ENCODE data around the gene TMEM232. TPM values are rescaled to one million over a fixed set of nuclear protein-coding genes. Genes with fewer than 3 reads are reported as not detected.
"Not testable (repeated sequence)": the region's sequence is repeated elsewhere in the genome, so short reads cannot be mapped to it uniquely, and the experiment has no call there.

Gene TMEM232
- total and polyA plus RNA-seq, 8 donors, result 2.4 to 8.4 (median 5.2) TPM

DNA sequence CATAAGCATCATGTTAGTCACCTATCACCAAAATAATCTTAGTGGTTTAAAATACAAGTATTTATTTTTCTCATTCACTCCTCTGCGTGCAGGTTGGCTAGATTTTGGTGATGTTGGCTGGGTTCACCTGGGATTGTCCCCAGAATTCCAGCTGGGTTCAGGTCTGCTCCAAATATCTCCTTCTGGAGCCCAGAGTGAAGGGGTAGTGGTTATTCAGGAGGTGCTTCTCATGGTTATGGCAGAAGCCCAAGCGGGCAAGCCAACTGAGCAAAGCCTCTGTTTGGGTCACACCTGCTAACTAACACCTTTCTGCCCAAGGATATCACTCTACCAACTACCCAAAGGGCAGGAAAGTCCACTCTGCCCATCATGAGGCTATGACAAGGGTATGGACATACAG is 7.6 kb upstream of the TMEM232 start:
- DNase-seq, result no peak
- intact Hi-C loops (cut with DNase I), result no loop called here
- H3K27me3 ChIP-seq, result no peaks in the 10 kb centered on the region
- no peaks in the 10 kb centered on the region for H3K9me3 ChIP-seq
- TF ChIP-seq, protein P1, sequence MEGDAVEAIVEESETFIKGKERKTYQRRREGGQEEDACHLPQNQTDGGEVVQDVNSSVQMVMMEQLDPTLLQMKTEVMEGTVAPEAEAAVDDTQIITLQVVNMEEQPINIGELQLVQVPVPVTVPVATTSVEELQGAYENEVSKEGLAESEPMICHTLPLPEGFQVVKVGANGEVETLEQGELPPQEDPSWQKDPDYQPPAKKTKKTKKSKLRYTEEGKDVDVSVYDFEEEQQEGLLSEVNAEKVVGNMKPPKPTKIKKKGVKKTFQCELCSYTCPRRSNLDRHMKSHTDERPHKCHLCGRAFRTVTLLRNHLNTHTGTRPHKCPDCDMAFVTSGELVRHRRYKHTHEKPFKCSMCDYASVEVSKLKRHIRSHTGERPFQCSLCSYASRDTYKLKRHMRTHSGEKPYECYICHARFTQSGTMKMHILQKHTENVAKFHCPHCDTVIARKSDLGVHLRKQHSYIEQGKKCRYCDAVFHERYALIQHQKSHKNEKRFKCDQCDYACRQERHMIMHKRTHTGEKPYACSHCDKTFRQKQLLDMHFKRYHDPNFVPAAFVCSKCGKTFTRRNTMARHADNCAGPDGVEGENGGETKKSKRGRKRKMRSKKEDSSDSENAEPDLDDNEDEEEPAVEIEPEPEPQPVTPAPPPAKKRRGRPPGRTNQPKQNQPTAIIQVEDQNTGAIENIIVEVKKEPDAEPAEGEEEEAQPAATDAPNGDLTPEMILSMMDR (IDR thresholded peaks at IDR 0.05), result no peak
- H3K4me3 ChIP-seq, result no peak overlapping the region
- no peak overlapping the region for H3K27ac ChIP-seq
- no peaks in the 10 kb centered on the region for H3K36me3 ChIP-seq
- ATAC-seq, result no peak
- H3K4me1 ChIP-seq, result no peaks in the 10 kb centered on the region

DNA sequence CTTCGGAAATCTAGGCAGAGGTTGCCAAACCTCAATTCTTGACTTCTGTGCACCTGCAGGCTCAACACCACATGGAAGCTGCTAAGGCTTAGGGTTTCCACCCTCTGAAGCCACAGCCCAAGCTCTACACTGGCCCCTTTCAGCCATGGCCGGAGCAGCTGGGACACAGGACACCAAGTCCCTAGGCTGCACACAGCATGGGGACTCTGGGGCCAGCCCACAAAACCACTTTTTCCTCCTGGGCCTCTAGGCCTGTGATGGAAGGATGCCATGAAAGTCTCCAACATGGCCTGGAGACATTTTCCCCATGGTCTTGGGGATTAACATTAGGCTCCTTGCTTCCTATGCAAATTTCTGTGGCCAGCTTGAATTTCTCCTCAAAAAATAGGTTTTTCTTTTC is 5.0 kb upstream of the TMEM232 start:
- H3K36me3 ChIP-seq; H3K9me3 ChIP-seq; H3K4me3 ChIP-seq; DNase-seq; H3K4me1 ChIP-seq; H3K27ac ChIP-seq; H3K27me3 ChIP-seq; intact Hi-C loops (cut with DNase I); ATAC-seq: not testable (repeated sequence)

DNA sequence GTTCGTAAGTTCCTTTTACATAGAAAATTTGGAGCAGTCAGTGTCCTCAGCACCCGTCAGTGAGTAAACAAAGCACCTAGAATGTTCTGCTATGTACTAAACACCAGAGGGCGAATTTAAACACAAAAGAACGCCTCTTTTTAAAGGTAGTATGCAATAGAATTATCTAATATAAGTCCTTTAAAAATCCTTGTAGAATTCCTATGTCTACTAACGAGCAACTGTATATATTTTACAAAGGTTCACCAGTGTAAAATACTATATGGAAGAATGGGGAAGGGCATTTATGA is 499 bp upstream of the TMEM232 start:
- Histone ChIP-seq H3K27me3 (no peaks in the 10 kb centered on the region), H3K36me3 (no peaks in the 10 kb centered on the region), H3K4me3 (peak overlapping the region; percentile 25 to 43), H3K4me1 (no peaks in the 10 kb centered on the region), H3K9me3 (no peaks in the 10 kb centered on the region), H3K27ac (no peak overlapping the region)
- intact Hi-C loops (cut with DNase I), result no loop called here
- DNase-seq (no peak), ATAC-seq (peak; percentile 77)
- TF ChIP-seq, protein P1 (IDR thresholded peaks at IDR 0.05), result no peak

DNA sequence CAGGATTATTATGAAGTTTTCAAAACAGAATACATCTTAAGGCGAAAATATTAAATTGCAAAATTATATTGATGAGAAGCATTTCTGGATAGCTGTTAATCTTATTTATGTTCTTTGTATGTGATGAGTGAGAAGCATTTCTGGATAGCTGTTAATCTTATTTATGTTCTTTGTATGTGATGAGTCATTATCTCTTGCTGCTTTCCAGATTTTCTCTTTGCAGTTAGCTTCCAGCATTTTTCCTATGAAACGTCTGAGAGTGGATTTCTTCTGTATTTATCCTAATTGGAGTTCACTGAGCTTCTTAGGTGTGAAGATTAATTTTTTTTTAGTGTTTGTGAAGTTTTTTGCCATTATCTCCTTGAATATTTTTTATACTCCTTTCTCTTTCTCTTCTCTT is 8.2 kb downstream of the TMEM232 start:
- intact Hi-C loops (cut with DNase I), result no loop called here
- no peak overlapping the region for H3K4me3 ChIP-seq

DNA sequence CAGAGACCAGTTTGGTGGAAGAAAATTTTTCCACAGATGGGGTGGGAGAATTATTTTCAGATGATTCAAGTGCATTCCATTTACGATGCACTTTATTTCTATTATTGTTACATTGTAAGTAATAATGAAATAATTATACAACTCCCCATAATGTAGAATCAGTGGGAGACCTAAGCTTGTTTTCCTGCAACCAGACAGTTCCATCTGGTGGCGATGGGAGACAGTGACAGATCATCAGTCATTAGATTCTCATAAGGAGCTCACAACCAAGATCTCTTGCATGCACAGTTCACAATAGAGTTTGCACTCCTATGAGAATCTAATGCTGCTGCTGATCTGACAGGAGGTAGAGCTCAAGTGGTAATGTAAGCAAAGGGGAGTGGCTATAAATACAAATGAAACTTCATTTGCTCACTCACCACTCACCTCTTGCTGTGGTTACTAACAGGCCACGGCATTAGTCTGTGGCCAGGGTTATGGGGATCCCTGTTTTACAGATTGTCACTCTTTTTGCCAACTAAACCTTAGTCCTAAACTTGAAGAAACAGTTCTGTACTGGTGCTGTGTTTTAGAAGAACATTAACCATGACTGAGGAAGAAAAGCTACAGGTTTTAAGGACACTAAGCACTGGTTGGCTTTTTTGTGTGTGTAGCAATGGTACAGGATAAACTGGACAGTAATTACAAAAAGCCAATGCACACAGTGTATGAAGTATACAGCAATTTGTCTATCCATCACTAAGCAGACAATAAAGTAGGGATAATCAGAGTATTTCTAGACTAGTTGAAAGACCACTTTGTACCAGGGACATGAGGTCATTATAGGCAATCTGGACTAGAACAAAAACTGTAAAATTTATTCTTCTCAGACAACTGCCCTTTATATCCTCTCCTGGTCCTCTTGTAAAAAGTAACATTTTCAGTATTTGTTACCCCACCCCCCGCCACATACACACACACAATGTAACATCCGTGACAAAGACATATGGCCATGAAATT is 9.9 kb downstream of the TMEM232 start:
- Histone ChIP-seq H3K27ac (no peak overlapping the region), H3K27me3 (no peaks in the 10 kb centered on the region), H3K36me3 (no peaks in the 10 kb centered on the region), H3K4me1 (no peaks in the 10 kb centered on the region), H3K4me3 (no peak overlapping the region), H3K9me3 (no peaks in the 10 kb centered on the region)
- TF ChIP-seq, protein P1 (IDR thresholded peaks at IDR 0.05), result no peak
- intact Hi-C loops (cut with DNase I), result no loop called here
- no peak for DNase-seq
- no peak for ATAC-seq

More for the DNA sequence above, 8.2 kb downstream of the TMEM232 start:
- Histone ChIP-seq H3K4me1 (no peaks in the 10 kb centered on the region), H3K36me3 (no peaks in the 10 kb centered on the region), H3K27me3 (no peaks in the 10 kb centered on the region), H3K9me3 (no peaks in the 10 kb centered on the region), H3K27ac (no peak overlapping the region)
- DNase-seq (no peak), ATAC-seq (no peak)
- TF ChIP-seq, protein P1 (IDR thresholded peaks at IDR 0.05), result no peak

Measured in left lung (tissue), 10 donors.